ENCODE measurements around the gene KRT36.

- TF ChIP-seq SIX5 (IDR thresholded peaks at IDR 0.05; ENCODE audit: low read depth, low read length, severe bottlenecking): no peak
- TF ChIP-seq ASH2L (IDR thresholded peaks at IDR 0.05; ENCODE audit: borderline replicate concordance, low read depth): no peak
- TF ChIP-seq, protein P1, sequence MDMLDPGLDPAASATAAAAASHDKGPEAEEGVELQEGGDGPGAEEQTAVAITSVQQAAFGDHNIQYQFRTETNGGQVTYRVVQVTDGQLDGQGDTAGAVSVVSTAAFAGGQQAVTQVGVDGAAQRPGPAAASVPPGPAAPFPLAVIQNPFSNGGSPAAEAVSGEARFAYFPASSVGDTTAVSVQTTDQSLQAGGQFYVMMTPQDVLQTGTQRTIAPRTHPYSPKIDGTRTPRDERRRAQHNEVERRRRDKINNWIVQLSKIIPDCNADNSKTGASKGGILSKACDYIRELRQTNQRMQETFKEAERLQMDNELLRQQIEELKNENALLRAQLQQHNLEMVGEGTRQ (IDR thresholded peaks at IDR 0.05; ENCODE audit: borderline replicate concordance, low read depth, low read length): no peak
- TF ChIP-seq REST (IDR thresholded peaks at IDR 0.05; ENCODE audit: low read depth, low read length): no peak
- TF ChIP-seq, protein P2, sequence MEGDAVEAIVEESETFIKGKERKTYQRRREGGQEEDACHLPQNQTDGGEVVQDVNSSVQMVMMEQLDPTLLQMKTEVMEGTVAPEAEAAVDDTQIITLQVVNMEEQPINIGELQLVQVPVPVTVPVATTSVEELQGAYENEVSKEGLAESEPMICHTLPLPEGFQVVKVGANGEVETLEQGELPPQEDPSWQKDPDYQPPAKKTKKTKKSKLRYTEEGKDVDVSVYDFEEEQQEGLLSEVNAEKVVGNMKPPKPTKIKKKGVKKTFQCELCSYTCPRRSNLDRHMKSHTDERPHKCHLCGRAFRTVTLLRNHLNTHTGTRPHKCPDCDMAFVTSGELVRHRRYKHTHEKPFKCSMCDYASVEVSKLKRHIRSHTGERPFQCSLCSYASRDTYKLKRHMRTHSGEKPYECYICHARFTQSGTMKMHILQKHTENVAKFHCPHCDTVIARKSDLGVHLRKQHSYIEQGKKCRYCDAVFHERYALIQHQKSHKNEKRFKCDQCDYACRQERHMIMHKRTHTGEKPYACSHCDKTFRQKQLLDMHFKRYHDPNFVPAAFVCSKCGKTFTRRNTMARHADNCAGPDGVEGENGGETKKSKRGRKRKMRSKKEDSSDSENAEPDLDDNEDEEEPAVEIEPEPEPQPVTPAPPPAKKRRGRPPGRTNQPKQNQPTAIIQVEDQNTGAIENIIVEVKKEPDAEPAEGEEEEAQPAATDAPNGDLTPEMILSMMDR (IDR thresholded peaks at IDR 0.05 in 2 of 3, conservative IDR thresholded peaks at IDR 0.05 in 1 of 3; ENCODE audit: control insufficient read depth in 2 of 3, extremely low read depth in 1 of 3, insufficient read depth in 1 of 3, low read depth in 3 of 3, low read length in 3 of 3): no peak
- TF ChIP-seq TAF1 (IDR thresholded peaks at IDR 0.05; ENCODE audit: borderline replicate concordance, low read depth, low read length): no peak
- TF ChIP-seq NKRF (conservative IDR thresholded peaks at IDR 0.05): no peak
- TF ChIP-seq, protein P3, sequence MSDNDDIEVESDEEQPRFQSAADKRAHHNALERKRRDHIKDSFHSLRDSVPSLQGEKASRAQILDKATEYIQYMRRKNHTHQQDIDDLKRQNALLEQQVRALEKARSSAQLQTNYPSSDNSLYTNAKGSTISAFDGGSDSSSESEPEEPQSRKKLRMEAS (IDR thresholded peaks at IDR 0.05; ENCODE audit: low read depth, low read length): no peak
- TF ChIP-seq POLR2A (IDR thresholded peaks at IDR 0.05; ENCODE audit: low read depth, low read length): no peak
- no peak for TF ChIP-seq TCF12 (IDR thresholded peaks at IDR 0.05; ENCODE audit: low read depth, low read length)
- TF ChIP-seq MXI1 (IDR thresholded peaks at IDR 0.05; ENCODE audit: low read depth, low read length): no peak
- TF ChIP-seq RFX5 (IDR thresholded peaks at IDR 0.05; ENCODE audit: low read depth, low read length): no peak
Observed at GRCh38 chr17:41481036-41481435, 8.7 kb downstream of the KRT36 start, which contains the start of gene KRT35.
